GM19455 (cell line): Measurements from ENCODE around the gene PRSS50.

Source experiments
- ATAC-seq: cut with Tn5 transposase; IDR thresholded peaks from one replicate; pipeline ENCODE4 v1.9.1; 2021; ENCODE audit not compliant: unreplicated experiment

PRSS50 gene

DNA sequence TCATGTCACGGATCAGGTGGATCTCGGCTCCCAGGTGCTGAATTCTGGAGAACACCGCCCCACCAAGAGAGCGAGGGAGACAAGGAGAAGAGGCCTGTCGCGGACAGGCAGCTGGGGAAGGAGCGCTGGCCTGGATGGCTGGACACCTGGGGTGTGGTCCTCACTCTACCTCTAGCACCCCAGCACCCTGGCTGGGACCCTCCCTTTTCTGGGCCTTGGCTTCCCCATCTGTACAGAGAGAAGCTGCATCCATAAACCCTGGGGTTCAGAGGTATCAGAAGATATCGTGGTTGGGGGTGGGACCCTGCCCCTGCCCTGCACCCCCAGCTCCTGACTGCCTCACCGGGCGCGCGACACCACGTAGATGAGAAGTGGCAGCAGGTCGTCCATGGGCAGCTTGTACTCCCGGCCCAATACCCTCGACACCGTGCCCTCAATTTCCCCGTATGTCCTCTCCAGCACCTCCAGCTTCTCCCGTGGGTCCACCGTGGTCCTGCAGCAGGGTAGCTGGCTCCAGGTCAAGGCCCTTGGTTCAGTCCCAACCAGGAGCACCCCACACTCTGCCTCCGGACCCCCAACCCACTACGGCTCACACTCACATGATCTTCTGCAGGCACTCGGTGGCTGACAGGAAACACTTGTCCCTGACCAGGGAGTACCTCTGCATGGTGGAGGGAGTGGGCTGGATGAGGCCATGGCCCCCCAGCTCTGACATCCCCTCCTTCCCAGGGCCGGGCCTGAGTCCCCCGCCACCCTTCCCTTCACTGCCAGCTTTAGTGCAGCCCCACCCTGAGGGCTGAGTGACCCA, 45.9 kb downstream of the PRSS50 start:
- no peak for ATAC-seq

DNA sequence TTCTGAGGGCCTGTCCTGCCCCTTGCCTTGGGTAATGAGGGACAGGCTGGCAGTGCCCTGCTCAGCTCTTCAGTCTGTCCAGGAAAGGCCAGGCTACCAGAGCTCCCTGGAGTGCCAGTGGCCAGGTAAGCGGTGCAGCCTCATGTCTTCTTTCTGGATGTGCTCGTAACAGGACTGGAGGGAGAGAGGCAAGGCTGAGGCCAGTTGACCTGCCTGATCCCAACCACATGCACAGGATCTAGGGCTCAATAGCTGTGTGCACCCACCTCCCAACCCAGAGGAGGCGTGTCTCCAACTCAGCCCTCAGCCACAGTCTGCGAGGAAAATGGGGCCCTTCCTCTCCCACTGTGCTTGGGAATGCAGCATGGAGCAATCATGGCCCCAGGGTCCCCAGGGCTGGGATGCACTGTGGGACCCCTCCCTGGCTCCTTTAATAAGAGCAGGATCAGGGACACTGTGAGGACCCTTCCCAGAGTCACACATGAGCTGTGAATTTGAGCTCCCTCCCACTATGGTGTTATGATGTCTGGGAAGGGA, 46.7 kb downstream of the PRSS50 start:
- no peak for ATAC-seq

DNA sequence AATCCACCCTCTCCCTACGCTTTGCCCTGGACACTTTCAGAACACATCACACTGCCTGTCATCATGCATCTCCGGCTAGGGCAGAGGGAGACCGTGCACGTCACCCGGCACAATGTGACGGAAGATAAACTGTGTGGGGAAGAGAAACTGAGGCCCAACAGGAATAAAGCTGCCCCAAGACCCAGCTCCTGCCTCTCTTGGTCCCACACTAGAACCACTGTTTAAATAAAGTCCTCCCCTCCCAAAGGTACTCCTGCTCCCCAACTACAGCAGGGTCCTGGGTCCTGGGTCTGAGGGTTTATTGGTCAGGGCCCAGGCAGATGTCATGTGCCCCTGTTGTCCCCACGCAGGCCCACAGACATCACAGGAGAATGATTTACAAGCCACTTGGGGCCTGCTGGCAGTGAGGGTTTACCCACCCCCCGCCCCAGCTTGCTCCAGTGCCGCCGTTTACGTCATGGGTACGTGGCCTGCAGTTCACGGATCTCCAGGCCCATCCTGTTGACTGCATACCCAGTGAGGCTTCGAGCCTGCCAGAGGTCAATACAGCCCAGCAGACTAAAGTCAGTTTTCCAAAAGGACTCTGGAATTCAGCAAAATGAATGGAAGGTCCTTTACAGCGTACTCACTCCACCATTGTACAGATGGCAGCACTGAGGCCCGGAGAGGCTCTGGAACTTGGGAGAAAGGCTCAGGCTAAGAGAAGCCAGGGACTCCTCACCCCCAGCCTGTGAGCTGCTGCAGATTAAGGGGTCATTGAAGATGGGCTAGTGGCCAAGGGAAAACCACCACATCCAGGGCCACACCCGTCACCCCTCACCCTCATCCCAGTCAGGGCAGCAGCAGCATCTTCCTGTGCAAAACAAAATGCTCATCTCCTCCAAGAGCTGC, 47.4 kb downstream of the PRSS50 start:
- no peak for ATAC-seq

DNA sequence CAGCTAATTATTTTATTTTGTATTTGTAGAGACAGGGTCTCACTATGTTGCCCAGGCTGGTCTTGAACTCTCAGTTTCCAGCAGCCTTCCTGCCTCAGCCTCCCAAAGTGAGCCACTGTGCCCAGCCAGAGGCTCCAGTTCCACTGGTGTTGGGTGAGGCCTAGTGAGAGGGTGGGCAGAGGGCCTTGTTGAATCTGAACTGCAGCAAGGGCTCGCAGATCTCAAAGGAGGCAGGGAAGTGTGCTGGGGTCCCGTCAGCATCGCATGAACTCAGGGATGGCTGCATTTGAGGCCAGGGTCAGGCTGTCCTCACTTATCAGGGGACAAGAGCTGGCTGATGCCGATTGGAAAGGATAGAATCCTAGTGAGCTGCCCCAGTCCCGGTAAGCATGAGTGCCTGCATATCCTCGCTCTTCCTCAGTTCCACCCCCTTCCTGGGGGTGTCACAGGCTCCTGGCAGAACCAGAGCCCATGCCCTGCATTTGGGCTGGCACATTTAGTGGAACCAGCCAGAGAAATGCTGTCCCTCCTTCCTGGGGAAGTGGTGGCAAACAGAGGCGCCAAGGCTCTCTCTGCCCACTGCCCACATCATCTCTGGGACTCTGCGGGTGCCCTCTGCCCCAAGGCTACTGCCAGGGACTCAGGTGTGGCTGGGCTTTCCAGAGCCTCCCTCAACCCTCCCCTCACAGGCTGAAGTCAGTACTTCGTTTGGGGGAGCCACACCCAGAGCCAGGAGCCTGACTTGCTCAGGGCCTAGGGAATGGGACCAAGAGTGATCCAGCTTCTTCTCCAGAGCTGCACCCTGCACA, 48.3 kb downstream of the PRSS50 start:
- no peak for ATAC-seq

DNA sequence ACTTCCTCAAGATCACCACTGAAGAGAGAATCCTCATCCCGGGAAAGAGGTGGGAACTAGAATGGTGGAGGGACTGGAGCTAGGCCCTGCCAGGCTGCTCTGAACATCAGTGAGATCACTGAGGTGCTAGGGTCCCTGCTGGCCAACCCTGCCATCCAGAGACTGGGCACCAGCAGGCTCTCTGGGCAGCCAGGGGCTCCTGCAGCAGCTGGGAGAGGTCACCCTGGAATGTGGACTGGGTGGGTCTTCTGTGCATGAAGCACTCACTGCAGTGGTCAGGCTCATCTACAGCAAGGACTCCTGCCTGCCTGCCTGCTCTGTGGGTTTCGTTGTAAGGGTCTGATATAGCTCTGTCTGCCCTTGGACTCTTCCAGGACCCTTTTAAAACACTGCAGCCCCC, 49.1 kb downstream of the PRSS50 start:
- ATAC-seq = no peak

DNA sequence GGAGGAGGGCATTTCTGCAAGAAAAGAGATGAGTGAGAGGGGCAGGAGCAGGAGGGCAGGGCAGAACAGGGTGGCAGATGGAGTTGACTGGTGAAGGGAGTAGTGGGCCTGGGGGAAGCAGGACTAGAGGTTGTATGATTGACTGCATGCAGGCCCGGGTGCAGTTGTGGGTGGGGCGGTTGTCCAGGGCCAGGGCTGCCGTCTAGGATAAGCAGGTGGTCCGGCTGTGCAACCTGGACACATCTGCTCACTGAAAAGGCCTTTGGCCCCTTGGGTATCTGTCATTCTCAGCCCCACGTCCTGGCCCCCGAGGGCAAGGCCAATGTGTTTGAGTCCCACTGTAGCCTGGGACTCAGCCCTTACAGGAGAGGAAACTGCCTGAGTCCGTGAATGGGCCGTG, 49.6 kb downstream of the PRSS50 start:
- no peak for ATAC-seq

DNA sequence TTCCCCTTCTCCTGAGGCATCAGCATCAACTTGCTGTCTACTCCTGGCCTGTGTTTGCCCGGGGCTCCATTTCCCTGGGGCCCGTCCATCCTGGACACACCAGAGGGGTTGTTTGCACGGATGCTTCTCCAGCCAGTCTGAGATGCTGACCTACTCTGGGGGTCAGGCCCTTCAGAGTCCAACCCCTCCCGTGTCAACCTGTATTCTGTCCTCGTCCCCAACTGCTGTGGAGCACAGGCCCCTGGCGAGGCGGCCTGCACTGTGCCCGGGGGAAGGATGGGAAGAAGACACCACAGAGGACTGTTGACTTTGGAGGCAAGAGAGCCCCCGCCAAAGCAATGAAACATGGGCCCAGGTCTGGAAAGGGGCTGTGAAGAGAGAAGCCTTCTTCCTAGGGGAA, 50.0 kb downstream of the PRSS50 start:
- no peak for ATAC-seq

DNA sequence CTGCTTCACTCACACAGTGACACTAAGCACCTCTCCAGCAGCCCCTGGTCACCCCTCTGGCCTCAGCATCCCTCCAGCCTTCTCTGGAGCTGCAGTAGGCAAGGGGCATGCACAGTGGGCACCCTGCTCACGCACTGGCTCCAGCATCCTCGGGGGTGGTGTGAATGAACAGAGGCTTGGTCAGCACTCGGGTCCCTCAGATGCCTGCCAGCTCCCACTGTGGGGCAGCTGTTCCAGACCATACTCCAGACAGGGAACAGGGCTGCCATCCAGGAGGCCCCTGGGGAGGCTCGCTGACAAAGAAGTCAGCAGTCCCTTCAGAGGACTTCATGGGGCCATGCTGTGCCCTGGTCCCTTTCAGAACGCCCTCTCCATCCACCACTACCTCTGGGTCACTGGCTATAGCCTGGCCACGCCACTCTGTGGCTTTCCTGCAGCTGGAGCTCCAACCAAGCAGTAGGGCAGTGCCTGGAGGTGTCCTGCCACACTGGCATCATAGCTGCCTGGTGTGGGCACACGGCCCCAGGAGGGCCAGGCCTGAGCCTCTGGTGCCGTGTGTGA, 50.5 kb downstream of the PRSS50 start:
- no peak for ATAC-seq

DNA sequence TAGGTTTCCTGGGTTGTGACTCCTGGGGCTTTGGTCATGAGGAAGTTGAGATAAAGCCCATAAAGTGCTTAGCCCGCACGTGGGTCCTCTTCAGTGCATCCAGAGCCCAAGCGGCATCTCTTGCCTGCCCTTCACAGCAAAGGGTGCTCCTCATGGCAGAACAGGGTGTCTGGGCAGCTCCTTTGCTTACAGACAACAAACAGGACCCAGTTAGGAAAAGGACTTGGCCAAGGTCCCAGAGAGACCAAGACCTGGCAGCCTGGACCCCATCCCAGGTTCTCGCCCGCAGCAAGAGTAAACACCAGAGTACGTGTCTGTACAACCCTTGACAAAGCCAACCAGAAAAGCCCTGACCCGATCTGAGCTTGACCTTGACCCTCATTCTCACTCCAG, 51.2 kb downstream of the PRSS50 start:
- no peak for ATAC-seq

DNA sequence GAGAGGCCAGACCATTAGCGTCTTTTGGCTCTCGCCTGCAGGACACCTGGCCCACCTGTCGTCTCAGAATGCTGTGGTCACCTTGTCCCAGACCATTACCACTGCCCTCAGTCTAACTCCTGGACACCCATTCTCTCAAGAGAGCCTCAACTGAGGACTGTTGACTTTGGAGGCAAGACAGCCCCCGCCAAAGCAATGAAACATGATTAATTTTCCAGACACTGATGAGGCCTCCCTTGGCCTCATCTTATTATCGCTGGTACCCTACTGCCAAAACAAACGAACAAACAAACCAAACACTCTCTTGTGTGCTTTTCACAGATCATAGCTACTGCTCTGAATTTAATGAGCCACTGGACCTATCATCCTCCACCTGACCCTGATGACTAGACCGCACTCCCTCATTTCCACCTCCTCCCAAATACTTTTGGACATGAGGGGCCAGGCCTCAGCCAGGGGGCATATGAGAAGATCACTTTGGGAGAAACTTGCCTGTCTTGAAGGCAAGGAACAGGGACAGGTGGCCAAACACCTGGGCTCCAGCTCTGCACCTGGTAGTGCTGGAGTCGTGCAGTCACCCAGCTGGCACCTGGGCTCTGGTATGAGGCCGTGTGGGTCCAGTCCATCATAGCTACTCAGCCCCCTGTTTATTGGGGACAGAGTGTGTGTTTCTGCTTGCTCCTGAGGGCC, 51.8 kb downstream of the PRSS50 start:
- no peak for ATAC-seq

DNA sequence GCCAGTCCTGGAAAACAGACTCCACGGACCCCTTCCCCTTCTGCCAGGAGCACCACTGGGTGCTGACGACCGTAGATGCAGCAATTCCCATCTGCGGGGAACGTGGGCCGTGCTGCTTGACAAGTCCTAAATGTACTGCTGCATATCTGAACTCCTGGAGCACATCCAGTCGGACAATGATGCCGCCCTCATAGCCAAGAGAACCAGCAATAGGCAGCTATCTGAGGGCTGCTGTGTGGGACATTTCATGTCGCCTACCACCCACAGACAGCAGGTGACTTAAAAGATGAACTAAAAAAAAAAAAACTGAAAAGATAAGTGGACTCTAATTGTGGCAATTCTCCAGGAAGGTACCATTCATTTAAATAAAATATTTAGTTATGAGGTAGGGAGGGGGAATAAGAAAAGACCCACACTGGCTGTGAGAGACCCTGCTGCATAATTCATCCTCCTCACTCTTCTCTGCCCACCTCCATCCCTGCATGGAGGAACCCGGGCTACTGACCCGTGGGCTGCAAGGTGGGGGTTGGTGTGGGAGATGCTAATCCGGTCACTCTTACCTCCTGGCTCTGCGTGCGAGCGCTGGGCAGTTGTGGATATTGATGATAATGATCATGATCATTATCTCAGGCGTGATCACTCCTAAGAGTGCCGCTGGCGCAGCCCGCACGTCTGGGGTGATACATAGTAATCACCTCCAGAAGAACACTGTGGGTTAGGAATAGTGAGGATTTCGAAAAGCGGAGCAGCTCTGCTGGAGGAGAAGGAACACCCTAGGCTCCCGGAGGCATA, 52.5 kb downstream of the PRSS50 start:
- ATAC-seq = no peak

DNA sequence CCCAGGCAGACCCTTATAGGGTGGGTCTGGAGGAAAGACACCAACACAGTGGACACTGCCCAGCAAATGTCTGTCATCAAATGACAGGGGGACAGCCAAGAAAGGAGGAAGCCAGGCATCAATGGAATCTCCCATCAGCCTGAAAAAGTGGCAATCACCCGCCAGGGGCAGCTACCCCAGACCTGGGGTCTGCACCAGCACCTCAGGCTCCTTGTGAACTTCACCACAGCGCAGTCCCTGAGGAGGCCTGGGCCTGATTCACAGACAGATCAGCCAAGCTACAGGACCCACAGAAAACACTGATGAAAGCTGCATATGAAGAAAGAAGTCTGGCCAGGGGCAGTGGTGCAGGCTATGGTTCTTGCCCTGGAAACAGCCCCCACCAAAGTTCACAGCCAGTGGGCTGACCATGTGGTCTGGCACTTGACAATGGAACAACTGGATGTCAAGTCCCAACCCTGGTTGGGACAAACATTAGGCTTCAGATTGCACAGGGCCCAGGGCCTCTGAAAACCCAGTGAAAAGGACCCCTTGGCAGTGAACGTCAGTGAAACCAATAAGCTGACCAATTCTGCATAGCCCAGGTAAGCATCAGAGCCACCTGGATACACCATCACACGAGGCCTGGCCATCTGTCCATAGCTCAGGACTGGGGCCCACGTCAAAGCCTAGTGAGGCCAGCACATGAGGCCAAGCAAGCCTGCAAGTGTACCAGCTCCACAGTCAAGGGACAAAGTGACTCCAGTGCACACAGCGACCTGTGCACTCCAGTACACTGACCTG, 53.3 kb downstream of the PRSS50 start:
- ATAC-seq = no peak

DNA sequence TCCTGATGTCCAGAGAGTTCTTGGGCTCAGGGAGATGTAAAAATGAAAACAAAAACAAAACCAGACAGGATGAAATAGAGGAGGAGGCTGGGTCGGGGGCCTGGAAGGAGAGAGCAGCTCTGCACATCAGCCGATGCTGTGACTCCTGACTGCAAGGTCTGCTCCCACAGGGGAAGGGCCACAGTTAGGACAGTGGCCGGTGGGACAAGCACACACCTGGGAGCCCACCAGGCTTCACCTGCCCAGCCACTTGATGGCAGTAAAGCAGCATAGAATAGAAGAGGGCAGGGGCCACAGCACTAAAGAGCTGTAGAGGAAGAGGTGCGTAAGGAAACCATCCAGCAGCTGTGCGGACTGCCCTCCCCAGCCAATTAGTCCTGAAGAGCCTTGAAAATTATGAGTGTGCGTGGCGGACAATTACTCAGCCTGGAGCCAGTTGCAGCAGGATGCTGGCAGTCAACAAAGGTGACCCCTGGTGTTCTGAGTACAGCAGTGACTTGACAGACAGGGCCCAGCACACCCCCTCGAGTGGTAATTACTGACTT, 54.0 kb downstream of the PRSS50 start:
- ATAC-seq = no peak

DNA sequence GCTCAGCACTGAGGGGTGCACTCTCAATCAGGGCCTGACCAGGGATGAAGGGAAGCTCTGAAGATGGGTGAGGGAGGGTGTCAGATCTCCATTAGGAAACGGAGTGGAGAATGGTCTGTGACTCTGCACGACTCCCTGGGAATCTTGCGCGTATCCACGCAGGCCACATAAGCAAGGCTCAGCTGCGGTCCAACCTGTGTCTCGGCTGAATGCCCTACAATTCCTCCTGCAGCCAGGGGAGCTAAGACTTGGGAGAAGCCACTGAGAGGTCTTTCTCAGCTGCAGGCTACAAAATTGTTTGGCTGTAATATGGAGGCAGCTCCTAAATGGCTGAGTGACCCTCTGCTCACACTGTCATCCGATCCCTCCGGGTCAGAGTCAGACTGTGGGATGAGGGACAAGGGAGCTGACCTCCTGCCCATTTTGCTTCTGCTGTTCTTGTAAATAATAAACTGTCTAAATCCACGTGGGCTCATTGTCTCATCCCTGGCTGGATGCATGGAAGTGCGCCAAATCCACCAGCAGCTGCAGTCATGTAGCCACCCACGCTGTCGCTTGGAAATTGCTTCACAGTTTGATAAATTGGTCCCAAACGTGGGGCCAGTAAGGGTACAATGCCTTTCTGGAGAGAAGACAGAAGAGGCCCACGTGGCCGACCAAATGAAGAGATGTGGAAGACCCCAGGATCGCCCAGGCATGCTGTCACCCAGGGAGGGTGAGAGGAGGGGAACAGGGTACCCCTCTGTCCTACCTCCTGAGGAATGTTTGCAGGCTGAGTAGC, 54.7 kb downstream of the PRSS50 start:
- no peak for ATAC-seq
